Sigmoid colon (tissue), 4 donors: ENCODE data around the gene GPR183.

Source experiments
- CTCF ChIP-seq, 4 experiments: fragments of 450-650 bp in 3 of 4; fragments of 200-600 bp in 1 of 4; IDR thresholded peaks; one replicate each; pipeline ENCODE4 v1.5.1; 2016 to 2019; ENCODE audit warnings: antibody characterized with exemption in 4 of 4, mild to moderate bottlenecking in 3 of 4, moderate library complexity in 2 of 4
- EP300 ChIP-seq, 4 donors: sonication (generic); formaldehyde crosslinking; IDR thresholded peaks; one replicate each; pipeline ENCODE4 v1.6.1; 2017; ENCODE audit warnings: antibody characterized with exemption in 4 of 4
- POLR2A ChIP-seq, 2 donors: fragments of 450-650 bp; IDR thresholded peaks; one replicate each; pipeline ENCODE4 v1.6.1; 2016; ENCODE audit warnings: antibody characterized with exemption in 2 of 2, mild to moderate bottlenecking in 2 of 2, moderate library complexity in 2 of 2
- POLR2AphosphoS5 ChIP-seq, 4 donors: sonication (generic); formaldehyde crosslinking; IDR thresholded peaks; one replicate each; pipeline ENCODE4 v1.6.1; 2017; ENCODE audit warnings: antibody characterized with exemption in 4 of 4

- TF ChIP-seq POLR2A (IDR thresholded peaks at IDR 0.05) = no peak
- no peak for TF ChIP-seq CTCF (IDR thresholded peaks at IDR 0.05)
- TF ChIP-seq EP300 (IDR thresholded peaks at IDR 0.05) = no peak
- TF ChIP-seq POLR2AphosphoS5 (IDR thresholded peaks at IDR 0.05) = no peak
Measured at GRCh38 chr13:99339230-99339721, 32.1 kb upstream of the GPR183 start.
